SW 1271 (cell line): ENCODE measurements around the gene C1QA.
"Not testable (repeated sequence)": the region's sequence is repeated elsewhere in the genome, so short reads cannot be mapped to it uniquely, and the experiment has no call there.

Experiments used
- DNase-seq, 2 experiments: peaks; one replicate each; lab custom pipeline; 2025; lab: John Stamatoyannopoulos, UW

Gene C1QA

GRCh38 chr1:22673486-22674409 is 37.3 kb downstream of the C1QA start:
- peak in 1 of 2 experiments; percentile 59 for DNase-seq

- DNase-seq, result no peak
Measured at GRCh38 chr1:22674410-22674749, 38.0 kb downstream of the C1QA start.

- not testable (repeated sequence) for DNase-seq
Measured at GRCh38 chr1:22676151-22676550, 39.7 kb downstream of the C1QA start.

- DNase-seq, result no peak
Measured at GRCh38 chr1:22676916-22677583, 40.6 kb downstream of the C1QA start.

GRCh38 chr1:22677931-22678896 is 41.8 kb downstream of the C1QA start:
- DNase-seq, result no peak

- DNase-seq, result no peak
Measured at GRCh38 chr1:22680726-22681125, 44.3 kb downstream of the C1QA start.

GRCh38 chr1:22681556-22682276 is 45.3 kb downstream of the C1QA start:
- DNase-seq, result no peak

GRCh38 chr1:22683547-22683946 is 47.1 kb downstream of the C1QA start:
- no peak for DNase-seq

- no peak for DNase-seq
Measured at GRCh38 chr1:22685591-22686059, 49.2 kb downstream of the C1QA start.

GRCh38 chr1:22687191-22687590 is 50.8 kb downstream of the C1QA start:
- DNase-seq, result no peak

GRCh38 chr1:22688466-22688865 is 52.0 kb downstream of the C1QA start:
- no peak for DNase-seq
